Neural cell (in vitro differentiated cells): ENCODE results near the gene GRK1. TPM values are rescaled to one million over a fixed set of nuclear protein-coding genes. Genes with fewer than 3 reads are reported as not detected.

ENCODE experiments used
- H2AFZ ChIP-seq: fragments of 200-600, 300-800 bp; sonication (generic), shearing (Covaris generic); 2 replicates; pipeline ENCODE4 v1.6.0; 2014; ENCODE audit warnings: low read depth, mild to moderate bottlenecking, antibody characterized with exemption, low read length, moderate library complexity
- H3F3A ChIP-seq: fragments of 200-600 bp; shearing (Covaris generic); 2 replicates; pipeline ENCODE4 v1.6.1; 2016; ENCODE audit warnings: mild to moderate bottlenecking, moderate library complexity, mixed read lengths, antibody characterized with exemption, low read length; ENCODE audit not compliant: insufficient read depth, poor library complexity, severe bottlenecking
- H3K27ac ChIP-seq: fragments of 200-600, 300-800 bp; sonication (generic), shearing (Covaris generic); 2 replicates; pipeline ENCODE4 v1.5.1; 2014; ENCODE audit warnings: mild to moderate bottlenecking, low read length, moderate library complexity
- H3K27me3 ChIP-seq: fragments of 300-800, 200-600 bp; sonication (generic), shearing (Covaris generic); 2 replicates; pipeline ENCODE4 v1.6.0; 2014; ENCODE audit warnings: mild to moderate bottlenecking, low read depth, low read length, moderate library complexity; ENCODE audit not compliant: insufficient read depth
- H3K36me3 ChIP-seq: fragments of 300-800, 200-600 bp; sonication (generic), shearing (Covaris generic); 2 replicates; pipeline ENCODE4 v1.5.1; 2014; ENCODE audit warnings: mild to moderate bottlenecking, antibody characterized with exemption, low read length, moderate library complexity; ENCODE audit not compliant: insufficient read depth
- H3K4me2 ChIP-seq: fragments of 300-800, 200-600 bp; sonication (generic), shearing (Covaris generic); 2 replicates; pipeline ENCODE4 v1.6.0; 2014; ENCODE audit warnings: mild to moderate bottlenecking, low read length
- H3K4me3 ChIP-seq: fragments of 300-800, 200-600 bp; sonication (generic), shearing (Covaris generic); 2 replicates; pipeline ENCODE4 v1.5.1; 2014; ENCODE audit warnings: mild to moderate bottlenecking, low read length, moderate library complexity
- H3K79me2 ChIP-seq: fragments of 200-600 bp; shearing (Covaris generic); replicated peaks from 2 replicates; pipeline ENCODE4 v1.6.0; 2014; ENCODE audit warnings: mild to moderate bottlenecking, low read length, moderate library complexity; ENCODE audit not compliant: insufficient read depth
- H3K9ac ChIP-seq: fragments of 300-800, 200-600 bp; sonication (generic), shearing (Covaris generic); 2 replicates; pipeline ENCODE4 v1.6.1; 2016; ENCODE audit warnings: mild to moderate bottlenecking, low read length, mixed read lengths
- H3K9me2 ChIP-seq: fragments of 200-600 bp; shearing (Covaris generic); 2 replicates; pipeline ENCODE4 v1.6.1; 2016; ENCODE audit warnings: mild to moderate bottlenecking, low read length, mixed read lengths; ENCODE audit not compliant: insufficient read depth
- H3K9me3 ChIP-seq: fragments of 200-600, 300-800 bp; sonication (generic), shearing (Covaris generic); 2 replicates; pipeline ENCODE4 v1.6.1; 2016; ENCODE audit warnings: mild to moderate bottlenecking, mixed run types, low read length, moderate library complexity, mixed read lengths
- H4K20me1 ChIP-seq: fragments of 200-600 bp; shearing (Covaris generic); 2 replicates; pipeline ENCODE4 v1.6.1; 2016; ENCODE audit warnings: mild to moderate bottlenecking, mixed run types; ENCODE audit not compliant: insufficient read depth
- EP300 ChIP-seq: fragments of 450-650 bp; conservative IDR thresholded peaks from 2 replicates; pipeline ENCODE4 v1.6.1; 2014; ENCODE audit warnings: antibody characterized with exemption, mild to moderate bottlenecking, moderate library complexity; ENCODE audit not compliant: poor library complexity, severe bottlenecking
- EZH2 ChIP-seq: fragments of 200-600, 300-800 bp; shearing (Covaris generic), sonication (generic); IDR thresholded peaks from 2 replicates; pipeline ENCODE4 v1.6.1; 2014; ENCODE audit warnings: antibody characterized with exemption, low read length, borderline replicate concordance, mild to moderate bottlenecking; ENCODE audit not compliant: insufficient read depth, poor library complexity, severe bottlenecking
- MXI1 ChIP-seq: fragments of 450-650 bp; conservative IDR thresholded peaks from 2 replicates; pipeline ENCODE4 v1.6.1; 2014; ENCODE audit warnings: antibody characterized with exemption, mild to moderate bottlenecking; ENCODE audit not compliant: poor library complexity, severe bottlenecking
- POLR2AphosphoS5 ChIP-seq: IDR thresholded peaks from 2 replicates; pipeline ENCODE4 v1.6.1; 2012
- RAD21 ChIP-seq: fragments of 450-650 bp; conservative IDR thresholded peaks from 2 replicates; pipeline ENCODE4 v1.6.1; 2014; ENCODE audit warnings: antibody characterized with exemption, mild to moderate bottlenecking, moderate library complexity
- SMC3 ChIP-seq: fragments of 450-650 bp; conservative IDR thresholded peaks from 2 replicates; pipeline ENCODE4 v1.6.1; 2014; ENCODE audit warnings: antibody characterized with exemption, mild to moderate bottlenecking, moderate library complexity; ENCODE audit not compliant: poor library complexity
- TAF1 ChIP-seq: IDR thresholded peaks from 2 replicates; pipeline ENCODE4 v1.6.1; 2012; ENCODE audit warnings: low read depth
- polyA plus RNA-seq: library from polyadenylated mRNA; depleted of rRNA; stranded (reverse); fragments of >200 nt; gene quantifications from 2 replicates; pipeline ENCODE4 v1.2.3, GENCODE V29; 2014
- TF ChIP-seq, protein P1 (sequence below): IDR thresholded peaks from 2 replicates; pipeline ENCODE4 v1.6.1; 2012; ENCODE audit warnings: borderline replicate concordance
- TF ChIP-seq, protein P2 (sequence below): fragments of 450-650 bp; IDR thresholded peaks from 2 replicates; pipeline ENCODE4 v1.5.1; 2014; ENCODE audit warnings: antibody characterized with exemption, mild to moderate bottlenecking, moderate library complexity; ENCODE audit not compliant: poor library complexity, severe bottlenecking

The GRK1 gene
- polyA plus RNA-seq, 1 donor from 2014 or later: 0.06 TPM

DNA sequence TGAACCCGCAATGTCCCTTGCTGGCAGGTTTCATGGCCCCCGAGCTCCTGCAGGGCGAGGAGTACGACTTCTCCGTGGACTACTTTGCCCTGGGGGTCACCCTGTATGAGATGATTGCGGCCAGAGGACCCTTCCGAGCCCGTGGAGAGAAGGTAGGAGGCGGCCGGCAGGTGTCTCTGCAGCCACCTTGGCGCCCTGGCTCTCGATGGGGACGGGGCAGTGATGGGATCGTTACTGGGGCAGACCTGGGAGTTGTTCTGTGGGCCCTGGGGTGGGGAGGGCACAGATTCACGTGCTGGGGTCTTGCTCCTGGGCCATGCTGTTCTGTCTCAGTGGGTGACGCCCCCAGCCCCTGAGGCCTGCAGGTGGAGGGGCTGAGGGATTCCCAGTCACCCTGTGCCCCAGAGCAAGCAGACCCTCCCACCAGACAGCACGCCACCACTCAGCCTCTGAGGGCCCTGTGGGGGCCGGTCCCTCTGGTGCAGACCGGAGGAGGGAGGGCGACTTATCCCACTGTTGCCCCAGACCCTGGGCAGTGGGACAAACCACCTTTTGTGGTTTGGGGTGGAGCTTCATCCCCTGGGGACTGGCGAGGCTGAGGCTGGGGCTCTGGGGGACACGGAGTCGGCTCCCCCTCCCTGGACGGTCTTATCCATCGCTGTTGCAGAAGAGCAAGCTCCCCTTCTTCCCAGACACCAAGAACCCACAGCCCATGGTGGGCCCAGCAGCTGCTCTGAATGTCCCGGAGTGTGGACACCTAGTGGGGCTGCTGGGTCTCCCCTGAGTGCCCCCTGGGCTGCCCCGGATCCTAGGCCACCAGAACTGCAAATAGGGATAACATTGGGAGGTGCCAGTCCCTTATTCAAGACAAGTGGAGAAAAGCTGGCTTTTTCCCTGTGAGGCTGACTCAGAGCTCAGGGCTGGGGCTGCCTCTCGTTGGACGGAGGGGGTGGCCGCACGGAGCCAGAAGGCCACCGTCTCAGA is 64.5 kb downstream of the GRK1 start:
- TF ChIP-seq TAF1: no peak
- TF ChIP-seq MXI1: no peak
- no peak for TF ChIP-seq EP300
- no peak for TF ChIP-seq POLR2AphosphoS5
- no peak for TF ChIP-seq RAD21
- TF ChIP-seq, protein P1, sequence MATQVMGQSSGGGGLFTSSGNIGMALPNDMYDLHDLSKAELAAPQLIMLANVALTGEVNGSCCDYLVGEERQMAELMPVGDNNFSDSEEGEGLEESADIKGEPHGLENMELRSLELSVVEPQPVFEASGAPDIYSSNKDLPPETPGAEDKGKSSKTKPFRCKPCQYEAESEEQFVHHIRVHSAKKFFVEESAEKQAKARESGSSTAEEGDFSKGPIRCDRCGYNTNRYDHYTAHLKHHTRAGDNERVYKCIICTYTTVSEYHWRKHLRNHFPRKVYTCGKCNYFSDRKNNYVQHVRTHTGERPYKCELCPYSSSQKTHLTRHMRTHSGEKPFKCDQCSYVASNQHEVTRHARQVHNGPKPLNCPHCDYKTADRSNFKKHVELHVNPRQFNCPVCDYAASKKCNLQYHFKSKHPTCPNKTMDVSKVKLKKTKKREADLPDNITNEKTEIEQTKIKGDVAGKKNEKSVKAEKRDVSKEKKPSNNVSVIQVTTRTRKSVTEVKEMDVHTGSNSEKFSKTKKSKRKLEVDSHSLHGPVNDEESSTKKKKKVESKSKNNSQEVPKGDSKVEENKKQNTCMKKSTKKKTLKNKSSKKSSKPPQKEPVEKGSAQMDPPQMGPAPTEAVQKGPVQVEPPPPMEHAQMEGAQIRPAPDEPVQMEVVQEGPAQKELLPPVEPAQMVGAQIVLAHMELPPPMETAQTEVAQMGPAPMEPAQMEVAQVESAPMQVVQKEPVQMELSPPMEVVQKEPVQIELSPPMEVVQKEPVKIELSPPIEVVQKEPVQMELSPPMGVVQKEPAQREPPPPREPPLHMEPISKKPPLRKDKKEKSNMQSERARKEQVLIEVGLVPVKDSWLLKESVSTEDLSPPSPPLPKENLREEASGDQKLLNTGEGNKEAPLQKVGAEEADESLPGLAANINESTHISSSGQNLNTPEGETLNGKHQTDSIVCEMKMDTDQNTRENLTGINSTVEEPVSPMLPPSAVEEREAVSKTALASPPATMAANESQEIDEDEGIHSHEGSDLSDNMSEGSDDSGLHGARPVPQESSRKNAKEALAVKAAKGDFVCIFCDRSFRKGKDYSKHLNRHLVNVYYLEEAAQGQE: no peak
- TF ChIP-seq SMC3: no peak
- TF ChIP-seq EZH2: no peak
- TF ChIP-seq, protein P2, sequence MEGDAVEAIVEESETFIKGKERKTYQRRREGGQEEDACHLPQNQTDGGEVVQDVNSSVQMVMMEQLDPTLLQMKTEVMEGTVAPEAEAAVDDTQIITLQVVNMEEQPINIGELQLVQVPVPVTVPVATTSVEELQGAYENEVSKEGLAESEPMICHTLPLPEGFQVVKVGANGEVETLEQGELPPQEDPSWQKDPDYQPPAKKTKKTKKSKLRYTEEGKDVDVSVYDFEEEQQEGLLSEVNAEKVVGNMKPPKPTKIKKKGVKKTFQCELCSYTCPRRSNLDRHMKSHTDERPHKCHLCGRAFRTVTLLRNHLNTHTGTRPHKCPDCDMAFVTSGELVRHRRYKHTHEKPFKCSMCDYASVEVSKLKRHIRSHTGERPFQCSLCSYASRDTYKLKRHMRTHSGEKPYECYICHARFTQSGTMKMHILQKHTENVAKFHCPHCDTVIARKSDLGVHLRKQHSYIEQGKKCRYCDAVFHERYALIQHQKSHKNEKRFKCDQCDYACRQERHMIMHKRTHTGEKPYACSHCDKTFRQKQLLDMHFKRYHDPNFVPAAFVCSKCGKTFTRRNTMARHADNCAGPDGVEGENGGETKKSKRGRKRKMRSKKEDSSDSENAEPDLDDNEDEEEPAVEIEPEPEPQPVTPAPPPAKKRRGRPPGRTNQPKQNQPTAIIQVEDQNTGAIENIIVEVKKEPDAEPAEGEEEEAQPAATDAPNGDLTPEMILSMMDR: no peak
- no peak overlapping the region for H3K4me2 ChIP-seq

DNA sequence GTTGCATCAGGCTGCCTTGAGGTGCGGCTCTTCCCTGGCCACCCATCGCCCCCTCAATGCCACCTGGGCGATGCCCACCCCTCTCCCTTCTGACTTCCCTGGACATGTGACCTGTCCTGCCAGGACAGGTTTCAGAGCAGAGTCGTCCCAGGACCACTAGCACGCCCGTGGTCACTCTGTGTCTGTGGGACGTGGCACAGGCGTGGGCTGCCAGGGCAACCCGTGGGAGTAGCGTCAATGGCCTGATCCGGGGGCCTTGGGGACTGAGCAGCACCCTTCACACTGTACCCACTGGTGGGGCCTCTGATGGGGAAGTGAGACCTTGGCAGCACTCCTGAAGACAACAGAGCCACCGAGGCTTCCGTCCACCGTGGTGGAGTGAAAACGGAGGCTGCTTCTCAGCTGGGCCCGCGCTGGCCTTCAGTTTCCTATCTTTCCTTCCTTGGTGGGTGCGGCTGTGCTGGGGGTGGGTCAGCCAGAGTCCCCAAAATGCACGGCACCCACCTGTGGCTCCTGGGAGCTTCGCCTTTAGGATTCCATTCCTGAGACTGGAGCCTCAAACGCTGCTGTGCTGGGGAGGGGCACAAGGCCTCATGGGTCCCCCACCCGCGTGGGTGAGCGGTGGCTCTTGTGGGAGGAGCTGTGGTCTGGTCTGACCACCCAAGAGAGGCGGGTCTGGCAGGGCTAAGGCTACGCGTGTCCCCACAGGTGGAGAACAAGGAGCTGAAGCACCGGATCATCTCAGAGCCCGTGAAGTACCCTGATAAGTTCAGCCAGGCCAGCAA is 65.3 kb downstream of the GRK1 start:
- Histone ChIP-seq H3F3A (no peaks in the 10 kb centered on the region), H3K27me3 (no peaks in the 10 kb centered on the region), H3K36me3 (no peaks in the 10 kb centered on the region), H3K27ac (no peak overlapping the region), H3K9me3 (no peaks in the 10 kb centered on the region), H3K79me2 (no peaks in the 10 kb centered on the region), H3K9ac (no peak overlapping the region), H3K9me2 (no peaks in the 10 kb centered on the region), H2AFZ (no peak overlapping the region), H4K20me1 (no peaks in the 10 kb centered on the region), H3K4me3 (no peak overlapping the region), H3K4me2 (no peak overlapping the region)
- TF ChIP-seq, protein P1: no peak
- TF ChIP-seq EZH2: no peak
- TF ChIP-seq, protein P2: no peak
- no peak for TF ChIP-seq TAF1
- no peak for TF ChIP-seq EP300
- TF ChIP-seq POLR2AphosphoS5: no peak
- TF ChIP-seq RAD21: no peak
- no peak for TF ChIP-seq SMC3
- TF ChIP-seq MXI1: no peak

More for the DNA sequence above, 64.5 kb downstream of the GRK1 start:
- Histone ChIP-seq H3K79me2 (no peaks in the 10 kb centered on the region), H3F3A (no peaks in the 10 kb centered on the region), H3K9me2 (no peaks in the 10 kb centered on the region), H3K36me3 (no peaks in the 10 kb centered on the region), H4K20me1 (no peaks in the 10 kb centered on the region), H2AFZ (no peak overlapping the region), H3K9me3 (no peaks in the 10 kb centered on the region), H3K27me3 (no peaks in the 10 kb centered on the region), H3K9ac (no peak overlapping the region), H3K27ac (no peak overlapping the region), H3K4me3 (no peak overlapping the region)
